Measurements from ENCODE around the gene LHX1. TPM values are rescaled to one million over a fixed set of nuclear protein-coding genes. Genes with fewer than 3 reads are reported as not detected.

LHX1 gene
- polyA plus RNA-seq, 1 donor from 2014 or later, result 2.5 TPM

DNA sequence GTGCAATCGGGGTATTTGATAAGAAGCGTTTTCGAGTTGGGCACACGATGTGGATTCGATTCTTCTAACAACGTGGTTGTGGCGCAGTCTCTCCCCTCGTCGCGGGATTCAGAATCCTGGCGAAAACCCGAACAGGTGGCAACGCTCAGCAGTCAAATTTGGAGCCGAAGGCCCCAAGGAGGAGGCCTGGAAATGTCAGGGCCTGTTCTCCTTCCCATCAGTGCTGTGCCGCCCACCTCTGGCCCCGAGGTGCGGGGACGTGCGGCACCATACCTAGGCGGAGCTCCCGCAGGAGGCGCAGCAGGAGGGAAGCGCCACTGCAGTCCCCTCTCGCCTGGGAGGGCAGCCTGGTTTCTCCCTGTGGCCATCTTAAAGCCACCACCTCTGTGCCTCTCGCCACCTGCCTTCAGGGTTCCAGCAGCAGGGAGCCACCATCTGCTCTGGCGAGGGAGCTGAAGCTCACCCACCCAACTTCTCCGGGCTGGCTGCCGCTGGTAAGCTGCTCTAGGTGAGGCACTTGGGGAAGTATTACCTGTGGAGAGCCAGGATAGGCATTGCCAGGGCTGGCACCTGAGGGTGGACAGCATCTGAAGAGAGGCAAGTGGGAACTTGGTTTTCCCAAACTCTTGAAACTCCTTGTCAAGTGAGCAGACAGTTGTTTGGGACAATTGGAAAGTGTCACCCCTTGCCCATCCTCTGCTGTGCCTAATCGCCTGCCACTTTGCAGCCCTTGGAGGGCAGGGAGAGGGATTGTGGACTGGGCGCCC, 8.9 kb downstream of the LHX1 start:
- no peaks in the 10 kb centered on the region for H3K36me3 ChIP-seq (ENCODE audit: insufficient read depth, low read length)
- no peaks in the 10 kb centered on the region for H4K20me1 ChIP-seq (ENCODE audit: insufficient read depth)
- H3K4me2 ChIP-seq (ENCODE audit: low read length), result no peak overlapping the region
- H3K4me3 ChIP-seq (ENCODE audit: low read length), result no peak overlapping the region
- H3K27me3 ChIP-seq (ENCODE audit: insufficient read depth, low read depth, low read length), result peaks cover 71% of the 10 kb centered on the region
- H3K27ac ChIP-seq (ENCODE audit: low read length), result no peak overlapping the region
- no peaks in the 10 kb centered on the region for H3K9me2 ChIP-seq (ENCODE audit: insufficient read depth, low read length)
- no peaks in the 10 kb centered on the region for H3K9me3 ChIP-seq (ENCODE audit: low read length)
- no peak overlapping the region for H2AFZ ChIP-seq (ENCODE audit: low read depth, low read length)
- no peaks in the 10 kb centered on the region for H3F3A ChIP-seq (ENCODE audit: insufficient read depth, low read length, poor library complexity, severe bottlenecking)
- no peak overlapping the region for H3K9ac ChIP-seq (ENCODE audit: low read length)
- TF ChIP-seq EZH2 (IDR thresholded peaks at IDR 0.05; ENCODE audit: borderline replicate concordance, insufficient read depth, low read length, poor library complexity, severe bottlenecking) (no peak), MXI1 (conservative IDR thresholded peaks at IDR 0.05; ENCODE audit: poor library complexity, severe bottlenecking) (no peak), EP300 (conservative IDR thresholded peaks at IDR 0.05; ENCODE audit: poor library complexity, severe bottlenecking) (no peak)
- TF ChIP-seq, protein P1, sequence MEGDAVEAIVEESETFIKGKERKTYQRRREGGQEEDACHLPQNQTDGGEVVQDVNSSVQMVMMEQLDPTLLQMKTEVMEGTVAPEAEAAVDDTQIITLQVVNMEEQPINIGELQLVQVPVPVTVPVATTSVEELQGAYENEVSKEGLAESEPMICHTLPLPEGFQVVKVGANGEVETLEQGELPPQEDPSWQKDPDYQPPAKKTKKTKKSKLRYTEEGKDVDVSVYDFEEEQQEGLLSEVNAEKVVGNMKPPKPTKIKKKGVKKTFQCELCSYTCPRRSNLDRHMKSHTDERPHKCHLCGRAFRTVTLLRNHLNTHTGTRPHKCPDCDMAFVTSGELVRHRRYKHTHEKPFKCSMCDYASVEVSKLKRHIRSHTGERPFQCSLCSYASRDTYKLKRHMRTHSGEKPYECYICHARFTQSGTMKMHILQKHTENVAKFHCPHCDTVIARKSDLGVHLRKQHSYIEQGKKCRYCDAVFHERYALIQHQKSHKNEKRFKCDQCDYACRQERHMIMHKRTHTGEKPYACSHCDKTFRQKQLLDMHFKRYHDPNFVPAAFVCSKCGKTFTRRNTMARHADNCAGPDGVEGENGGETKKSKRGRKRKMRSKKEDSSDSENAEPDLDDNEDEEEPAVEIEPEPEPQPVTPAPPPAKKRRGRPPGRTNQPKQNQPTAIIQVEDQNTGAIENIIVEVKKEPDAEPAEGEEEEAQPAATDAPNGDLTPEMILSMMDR (IDR thresholded peaks at IDR 0.05; ENCODE audit: poor library complexity, severe bottlenecking), result no peak
- peaks cover 3% of the 10 kb centered on the region for H3K79me2 ChIP-seq (replicated peaks; ENCODE audit: insufficient read depth, low read length)

DNA sequence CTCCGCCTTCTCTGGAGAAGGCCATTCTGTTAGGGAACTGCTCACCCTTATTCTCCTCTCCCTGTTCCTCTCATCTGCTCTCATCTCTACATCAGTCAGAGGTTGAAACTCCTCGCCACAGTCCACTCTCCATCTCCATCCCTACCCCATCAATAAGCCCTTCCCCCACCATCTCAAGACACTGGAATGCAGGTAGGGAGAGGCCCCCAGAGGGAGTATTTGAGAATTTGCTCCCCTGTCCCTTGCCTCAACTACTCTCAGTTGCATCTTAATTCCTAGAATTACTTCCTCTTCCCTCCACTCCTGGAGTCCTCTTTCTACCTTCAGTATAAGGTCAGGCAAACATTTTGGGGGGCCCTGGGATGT, 9.4 kb downstream of the LHX1 start:
- H3K27me3 ChIP-seq (ENCODE audit: insufficient read depth, low read depth, low read length), result peaks cover 65% of the 10 kb centered on the region
- H2AFZ ChIP-seq (ENCODE audit: low read depth, low read length), result no peak overlapping the region
- H3K9me3 ChIP-seq (ENCODE audit: low read length), result no peaks in the 10 kb centered on the region
- no peak overlapping the region for H3K27ac ChIP-seq (ENCODE audit: low read length)
- H3K4me2 ChIP-seq (ENCODE audit: low read length), result no peak overlapping the region
- H4K20me1 ChIP-seq (ENCODE audit: insufficient read depth), result no peaks in the 10 kb centered on the region
- H3F3A ChIP-seq (ENCODE audit: insufficient read depth, low read length, poor library complexity, severe bottlenecking), result no peaks in the 10 kb centered on the region
- no peak for TF ChIP-seq EP300 (conservative IDR thresholded peaks at IDR 0.05; ENCODE audit: poor library complexity, severe bottlenecking)
- no peak for TF ChIP-seq TAF1 (IDR thresholded peaks at IDR 0.05; ENCODE audit: low read depth)
- no peak for TF ChIP-seq EZH2 (IDR thresholded peaks at IDR 0.05; ENCODE audit: borderline replicate concordance, insufficient read depth, low read length, poor library complexity, severe bottlenecking)
- no peak for TF ChIP-seq REST (IDR thresholded peaks at IDR 0.05; ENCODE audit: borderline replicate concordance)
- TF ChIP-seq RAD21 (conservative IDR thresholded peaks at IDR 0.05), result no peak
- TF ChIP-seq, protein P1 (IDR thresholded peaks at IDR 0.05; ENCODE audit: poor library complexity, severe bottlenecking), result no peak
- no peak for TF ChIP-seq SMC3 (conservative IDR thresholded peaks at IDR 0.05; ENCODE audit: poor library complexity)
- no peak for TF ChIP-seq POLR2AphosphoS5 (IDR thresholded peaks at IDR 0.05)
- TF ChIP-seq MXI1 (conservative IDR thresholded peaks at IDR 0.05; ENCODE audit: poor library complexity, severe bottlenecking), result no peak
- H3K9ac ChIP-seq (ENCODE audit: low read length), result no peak overlapping the region
- H3K9me2 ChIP-seq (ENCODE audit: insufficient read depth, low read length), result no peaks in the 10 kb centered on the region
- no peaks in the 10 kb centered on the region for H3K36me3 ChIP-seq (ENCODE audit: insufficient read depth, low read length)
- H3K4me3 ChIP-seq (ENCODE audit: low read length), result no peak overlapping the region
- H3K79me2 ChIP-seq (replicated peaks; ENCODE audit: insufficient read depth, low read length), result peaks cover 3% of the 10 kb centered on the region
